GM19463 (cell line): Measurements from ENCODE around the gene TPPP.

Source experiments
- ATAC-seq: cut with Tn5 transposase; IDR thresholded peaks from one replicate; pipeline ENCODE4 v1.9.1; 2021; ENCODE audit warnings: mild to moderate bottlenecking, moderate library complexity; ENCODE audit not compliant: unreplicated experiment

TPPP gene

DNA sequence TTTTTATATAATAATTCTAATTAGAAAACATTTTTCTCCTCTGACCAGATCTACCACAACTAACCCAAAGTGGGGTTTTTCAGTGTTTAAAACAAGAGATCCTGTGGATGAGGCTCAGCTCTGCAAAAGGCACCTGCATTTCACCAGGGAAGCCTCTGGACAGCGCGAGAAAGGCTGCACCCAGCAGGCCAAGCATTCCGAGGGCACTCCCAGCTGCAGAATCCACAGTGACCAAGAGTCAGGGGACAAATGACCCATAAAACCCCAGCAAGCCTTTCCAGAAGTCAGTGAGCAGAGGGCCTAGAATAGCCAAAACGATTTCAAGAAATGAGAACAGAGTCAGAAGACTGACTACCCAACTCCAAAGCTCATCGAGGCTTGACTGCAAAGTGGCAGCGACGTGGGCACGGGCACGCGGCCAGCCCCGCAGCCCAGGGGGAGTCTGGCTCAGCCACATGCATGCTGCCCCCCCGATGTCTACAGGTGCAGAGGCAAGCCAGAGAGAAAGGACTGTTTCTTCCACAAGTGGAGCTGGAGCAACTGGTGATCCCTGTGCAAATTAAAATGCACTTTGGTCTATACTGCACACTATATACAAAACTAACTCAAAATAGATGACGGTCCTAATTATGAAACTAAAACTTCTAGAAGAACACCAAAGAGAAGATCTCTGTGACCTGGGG lies 26.2 kb downstream of the TPPP start:
- ATAC-seq = no peak

DNA sequence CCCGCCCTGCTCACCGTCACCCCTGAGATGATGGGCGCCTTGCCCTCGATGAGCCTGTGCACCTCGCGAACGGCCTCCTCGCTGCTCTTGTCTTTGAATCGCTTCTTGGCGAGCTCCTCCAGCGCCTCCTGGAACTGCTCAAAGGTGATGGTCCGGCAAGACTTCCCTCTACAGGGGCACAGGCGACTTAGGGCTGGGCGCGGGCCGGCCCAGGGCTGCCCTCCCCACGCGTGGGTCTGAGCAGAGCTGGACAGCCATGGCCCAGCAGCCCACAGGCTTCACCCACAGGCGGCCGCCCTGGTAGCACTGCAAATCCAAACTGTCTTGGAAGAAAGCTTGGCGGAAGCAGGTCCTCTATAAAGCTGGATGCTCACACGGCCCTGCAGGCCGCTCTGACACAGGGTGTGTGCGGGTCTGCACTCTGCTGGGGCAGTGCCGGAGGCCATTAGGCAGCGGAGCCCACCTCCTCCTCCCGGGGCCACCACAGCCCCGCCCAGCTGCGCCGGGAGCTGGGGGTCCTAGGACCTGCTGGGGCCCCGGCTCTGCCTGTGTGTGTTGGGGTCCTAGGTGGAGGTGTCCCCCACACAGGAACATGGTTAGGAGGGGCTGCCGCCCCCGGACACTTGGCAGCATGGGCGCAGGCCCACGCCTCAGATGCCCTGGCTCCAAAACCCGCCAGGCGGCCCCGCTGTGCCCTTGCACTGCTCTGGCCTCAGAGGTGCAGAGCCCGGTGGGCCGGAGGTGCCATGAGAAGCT lies 27.0 kb downstream of the TPPP start:
- no peak for ATAC-seq

GRCh38 chr5:665541-665955 lies 27.6 kb downstream of the TPPP start:
- ATAC-seq = no peak

DNA sequence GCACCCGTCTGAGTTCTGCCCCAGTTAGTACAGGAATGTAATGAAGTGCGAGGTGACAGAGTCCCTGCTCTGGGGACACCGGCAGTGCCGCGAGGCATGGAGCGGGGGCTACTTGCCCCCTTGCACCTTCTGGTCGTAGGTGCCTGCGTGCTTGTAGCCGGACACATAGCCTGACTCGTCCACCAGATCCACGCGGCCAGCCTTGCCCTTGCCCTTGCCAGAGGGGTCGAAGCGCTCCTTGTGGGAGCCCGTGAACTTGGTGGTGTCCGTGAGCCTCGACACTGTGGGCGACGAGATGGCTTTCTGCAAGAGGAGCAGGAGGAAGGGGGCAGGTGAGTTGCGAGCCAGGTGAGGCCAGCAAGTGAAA lies 28.2 kb downstream of the TPPP start:
- ATAC-seq = no peak

- ATAC-seq = no peak
These were observed 28.7 kb downstream of the TPPP start for GRCh38 chr5:664343-664993.

GRCh38 chr5:663436-664342 lies 29.5 kb downstream of the TPPP start:
- no peak for ATAC-seq

DNA sequence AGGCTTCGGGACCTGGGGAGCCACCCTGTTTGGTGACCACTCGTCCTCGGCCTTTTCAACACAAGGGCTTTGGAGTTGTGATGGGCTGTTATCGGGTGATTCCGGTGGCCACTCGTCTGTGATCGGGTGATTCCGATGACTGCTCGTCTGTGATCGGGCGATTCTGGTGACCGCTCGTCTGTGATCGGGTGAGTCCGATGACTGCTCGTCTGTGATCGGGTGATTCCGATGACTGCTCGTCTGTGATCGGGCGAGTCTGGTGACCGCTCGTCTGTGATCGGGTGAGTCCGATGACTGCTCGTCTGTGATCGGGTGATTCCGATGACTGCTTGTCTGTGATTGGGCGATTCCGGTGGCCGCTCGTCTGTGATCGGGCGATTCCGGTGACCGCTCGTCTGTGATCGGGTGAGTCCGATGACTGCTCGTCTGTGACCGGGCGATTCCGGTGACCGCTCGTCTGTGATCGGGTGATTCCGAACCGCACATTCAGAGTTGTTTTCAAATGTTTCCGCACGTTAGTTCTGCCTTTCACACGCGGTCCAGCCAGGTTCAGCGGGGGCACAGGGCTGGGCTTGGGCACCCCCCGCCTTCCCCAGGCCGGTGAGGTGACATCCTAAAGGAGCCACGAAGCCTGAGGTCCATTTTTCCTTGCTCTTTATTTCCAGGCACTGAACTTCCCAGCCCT lies 30.3 kb downstream of the TPPP start:
- ATAC-seq = no peak

- ATAC-seq = no peak
These were observed 31.0 kb downstream of the TPPP start for GRCh38 chr5:661891-662750.

DNA sequence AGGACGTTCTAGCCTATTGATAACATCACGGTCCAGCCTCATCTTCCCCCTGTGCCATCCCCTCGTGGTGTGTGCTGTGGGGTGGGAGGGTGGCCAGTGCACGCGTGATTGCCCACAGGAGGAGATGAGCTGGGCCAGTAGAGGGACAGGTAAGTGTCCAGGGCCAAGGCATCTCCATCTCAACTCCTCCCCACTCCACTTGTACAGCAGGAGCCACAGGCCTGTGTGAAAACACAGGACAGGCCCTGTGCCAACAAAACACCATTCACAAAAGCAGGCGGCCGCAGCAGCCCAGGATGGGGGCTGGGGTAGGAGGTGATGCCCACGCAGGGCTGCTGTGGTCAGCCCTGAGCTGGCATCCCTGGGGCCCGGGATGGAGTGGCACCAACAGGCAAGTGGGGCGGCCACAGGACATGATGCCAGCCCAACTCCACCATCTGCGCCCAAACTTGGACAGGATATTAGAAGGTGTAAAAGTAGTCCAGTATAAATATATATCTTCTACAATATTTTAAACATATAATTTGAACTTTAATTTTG lies 32.6 kb downstream of the TPPP start:
- no peak for ATAC-seq

GRCh38 chr5:659496-660263 lies 33.5 kb downstream of the TPPP start:
- ATAC-seq = no peak

GRCh38 chr5:658103-658502 lies 35.0 kb downstream of the TPPP start:
- no peak for ATAC-seq

GRCh38 chr5:657570-657969 lies 35.6 kb downstream of the TPPP start:
- ATAC-seq = no peak

DNA sequence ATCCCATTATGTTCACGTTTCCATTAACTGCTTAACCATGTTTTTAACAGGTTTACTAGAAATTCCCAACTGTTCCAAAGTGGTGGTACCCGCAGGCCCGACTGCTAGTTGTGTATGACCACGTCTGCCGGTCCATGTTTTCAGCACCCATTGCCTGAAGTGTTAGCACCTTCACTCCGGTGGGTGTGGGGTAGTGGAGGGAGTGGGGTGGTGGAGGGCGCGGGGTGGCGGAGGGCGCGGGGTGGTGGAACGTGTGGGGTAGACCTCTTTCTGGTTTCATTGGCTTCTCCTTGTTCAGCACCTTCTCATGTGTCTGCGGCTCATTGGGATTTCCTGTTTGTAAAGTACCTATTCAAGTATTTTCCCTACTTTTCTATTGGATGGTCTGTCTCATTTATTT lies 37.7 kb downstream of the TPPP start:
- no peak for ATAC-seq

DNA sequence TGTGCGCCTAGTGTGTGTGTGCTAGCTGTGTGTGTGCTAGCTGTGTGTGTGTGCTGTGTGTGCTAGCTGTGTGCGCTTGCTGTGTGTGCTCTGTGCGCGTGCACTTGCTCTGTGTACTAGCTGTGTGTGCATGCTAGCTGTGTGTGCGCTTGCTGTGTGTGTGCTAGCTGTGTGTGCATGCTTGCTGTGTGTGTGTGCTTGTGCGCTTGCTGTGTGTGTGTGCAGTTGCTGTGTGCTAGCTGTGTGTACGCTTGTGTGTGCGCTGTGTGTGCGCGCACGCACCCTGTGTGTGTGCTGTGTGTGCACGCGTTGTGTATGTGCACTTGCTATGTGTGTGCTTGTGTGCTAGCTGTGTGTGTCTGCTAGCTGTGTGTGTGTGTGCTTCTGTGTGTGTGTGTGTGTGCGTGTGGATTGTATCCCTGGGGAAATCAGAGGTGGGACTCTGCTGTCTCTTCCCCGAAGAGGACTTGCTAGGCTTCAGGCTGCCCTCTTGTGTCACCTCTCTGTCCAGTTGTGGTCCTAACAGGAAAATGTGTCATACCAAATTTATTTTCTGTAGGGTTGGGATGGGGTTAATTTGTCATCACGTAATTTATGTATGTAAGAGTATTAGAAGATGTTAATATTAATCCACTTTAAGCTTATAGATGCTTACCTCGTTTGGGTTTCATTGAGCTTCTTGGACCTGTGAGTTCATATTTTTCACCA lies 38.9 kb downstream of the TPPP start:
- ATAC-seq = no peak

GRCh38 chr5:652773-653350 lies 40.3 kb downstream of the TPPP start:
- no peak for ATAC-seq

GRCh38 chr5:652023-652515 lies 41.1 kb downstream of the TPPP start:
- ATAC-seq = no peak

GRCh38 chr5:651296-652022 lies 41.7 kb downstream of the TPPP start:
- ATAC-seq = no peak
